22Rv1 (cell line): ENCODE results near the gene SCGB3A1.

ENCODE experiments used
- H3K27ac ChIP-seq: fragments of 450-650 bp; 2 replicates; pipeline ENCODE4 v1.5.1; 2017
- CTCF ChIP-seq: fragments of 450-650 bp; IDR thresholded peaks from 2 replicates; pipeline ENCODE4 v1.5.1; 2017; ENCODE audit warnings: mild to moderate bottlenecking
- ZFX ChIP-seq: fragments of 450-650 bp; IDR thresholded peaks from 2 replicates; pipeline ENCODE4 v1.6.1; 2017; ENCODE audit warnings: antibody characterized with exemption, borderline replicate concordance

The SCGB3A1 gene

DNA sequence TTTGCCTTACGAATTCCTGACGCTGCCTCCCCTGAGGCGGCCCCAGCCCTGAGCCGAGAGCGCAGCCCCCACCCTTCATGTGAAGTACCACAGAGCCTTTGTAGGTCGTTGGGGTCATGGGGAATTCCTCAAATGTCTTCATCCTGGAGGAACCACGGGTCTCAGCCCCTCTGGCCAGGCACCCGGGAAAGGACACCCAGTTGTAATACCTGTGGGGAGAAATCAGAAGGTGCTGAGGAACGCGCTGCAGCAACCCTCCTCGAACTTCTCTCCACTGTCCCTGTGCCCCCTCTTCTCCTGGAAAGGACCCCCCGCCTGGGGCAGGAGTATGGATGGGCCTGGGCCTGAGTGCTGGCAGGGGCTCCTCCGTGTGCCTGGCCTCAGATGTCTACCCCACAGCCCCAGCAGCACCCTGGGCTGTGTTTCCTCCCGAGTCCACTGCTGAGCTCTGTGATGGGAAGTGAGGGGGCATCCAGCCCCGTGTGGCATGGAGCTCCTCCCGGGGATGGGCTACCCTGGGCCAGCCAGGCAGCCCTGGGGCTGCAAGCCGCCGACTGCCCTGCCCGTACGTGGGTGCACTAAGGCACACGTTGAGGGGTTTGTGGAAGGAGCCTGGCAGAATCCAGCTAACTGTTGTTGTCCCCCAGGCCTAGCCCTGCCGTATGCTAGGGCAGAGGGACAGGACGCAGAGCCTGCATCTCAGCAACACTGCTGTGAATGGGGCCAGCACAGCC lies 18.7 kb upstream of the SCGB3A1 start:
- TF ChIP-seq CTCF (no peak), ZFX (no peak)
- H3K27ac ChIP-seq, result no peak overlapping the region

DNA sequence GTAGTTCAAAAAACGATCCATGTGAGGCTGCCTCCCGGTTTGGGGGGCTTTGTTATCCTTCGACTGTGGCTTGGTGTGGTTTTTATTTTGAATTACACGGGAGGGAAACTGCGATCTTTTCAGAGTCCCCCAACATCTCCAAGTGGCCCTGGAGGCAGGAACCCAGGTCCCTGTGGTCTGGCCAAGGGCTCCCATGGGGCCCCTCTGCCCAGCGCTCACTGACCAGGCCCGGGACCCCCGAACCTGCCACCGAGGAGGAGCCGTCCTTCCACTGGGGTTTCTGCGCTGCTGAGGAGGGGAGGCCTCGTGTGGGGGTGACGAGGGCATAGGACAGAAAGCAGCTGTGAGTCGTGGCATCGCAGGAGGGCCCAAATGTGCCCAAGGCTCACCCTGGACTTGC lies 18.1 kb upstream of the SCGB3A1 start:
- TF ChIP-seq CTCF, result no peak
- TF ChIP-seq ZFX, result no peak
- H3K27ac ChIP-seq, result no peak overlapping the region

DNA sequence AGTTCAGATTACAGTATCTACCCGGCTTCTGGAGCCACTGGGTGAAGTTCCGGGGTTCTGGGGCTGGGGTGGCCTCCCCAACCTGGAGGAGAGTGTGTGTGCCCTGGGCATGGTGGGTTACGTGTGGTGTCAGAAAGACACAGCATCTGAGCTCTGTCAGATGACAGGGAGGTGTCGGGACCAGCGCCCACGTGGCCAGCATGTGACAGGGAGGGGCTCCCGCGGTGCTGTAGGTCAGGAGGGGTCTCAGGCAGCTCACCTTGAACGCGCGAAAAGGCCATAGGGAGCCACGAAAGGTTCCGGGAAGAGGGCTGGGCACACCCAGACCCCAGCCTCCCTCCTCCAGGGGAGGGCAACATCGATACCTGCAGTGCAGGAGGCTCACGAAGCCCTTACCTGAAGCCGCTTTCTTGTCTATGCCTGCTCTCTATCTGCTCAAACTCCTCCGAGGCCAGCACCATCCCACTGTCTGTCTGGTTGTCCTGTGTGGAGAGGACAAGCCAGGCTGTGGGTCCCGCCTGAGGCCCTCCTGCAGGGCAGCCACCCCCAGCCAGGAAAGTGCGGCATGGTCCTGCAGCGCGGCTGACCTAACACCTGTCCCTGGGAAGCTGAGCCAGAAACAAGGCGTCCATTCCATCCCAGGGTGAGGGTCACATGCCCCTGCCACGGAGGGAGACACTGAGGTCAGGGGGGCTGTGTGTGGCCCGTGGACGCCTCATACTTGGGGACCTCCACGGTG lies 17.4 kb upstream of the SCGB3A1 start:
- no peak for TF ChIP-seq ZFX
- no peak for TF ChIP-seq CTCF

DNA sequence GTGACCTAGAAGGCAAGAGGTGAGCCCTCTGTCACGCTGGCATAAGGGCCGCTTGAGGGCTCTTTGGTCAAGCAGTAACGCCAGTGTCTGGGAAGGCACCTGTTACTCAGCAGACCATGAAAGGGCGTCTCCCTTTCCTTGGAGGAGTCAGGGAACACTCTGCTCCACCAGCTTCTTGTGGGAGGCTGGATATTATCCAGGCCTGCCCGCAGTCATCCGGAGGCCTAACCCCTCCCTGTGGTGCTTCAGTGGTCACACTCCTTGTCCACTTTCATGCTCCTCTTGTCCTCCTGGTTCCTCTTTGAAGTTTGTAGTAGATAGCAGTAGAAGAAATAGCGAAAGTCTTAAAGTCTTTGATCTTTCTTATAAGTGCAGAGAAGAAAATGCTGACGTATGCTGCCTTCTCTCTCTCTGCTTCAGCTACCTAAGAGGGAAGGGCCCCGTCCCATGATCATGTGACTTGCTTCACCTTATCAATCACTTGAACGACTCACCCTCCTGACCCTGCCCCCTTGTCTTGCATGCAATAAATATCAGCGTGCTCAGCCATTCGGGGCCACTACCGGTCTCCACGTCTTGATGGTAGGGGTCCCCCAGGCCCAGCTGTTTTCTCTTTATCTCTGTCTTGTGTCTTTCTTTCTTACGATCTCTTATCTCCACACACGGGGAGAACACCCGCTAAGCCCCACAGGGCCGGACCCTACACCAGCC lies 16.7 kb upstream of the SCGB3A1 start:
- TF ChIP-seq ZFX (no peak), CTCF (no peak)
- no peak overlapping the region for H3K27ac ChIP-seq

More for the DNA sequence above, 17.4 kb upstream of the SCGB3A1 start:
- H3K27ac ChIP-seq, result no peak overlapping the region

- H3K27ac ChIP-seq, result no peak overlapping the region
- TF ChIP-seq CTCF (peak; percentile 52), ZFX (no peak)
Measured at GRCh38 chr5:180606215-180606785, 15.0 kb upstream of the SCGB3A1 start.

GRCh38 chr5:180605554-180606214 lies 14.4 kb upstream of the SCGB3A1 start:
- H3K27ac ChIP-seq, result no peak overlapping the region

More at GRCh38 chr5:180605554-180606214, 14.4 kb upstream of the SCGB3A1 start:
- TF ChIP-seq ZFX, result no peak
- TF ChIP-seq CTCF, result peak; percentile 88
